Stimulated activated CD8-positive, alpha-beta memory T cell treated with anti-CD3 and anti-CD28 coated beads, Interleukin-15, amount 100 ng/mL, for 48 hours (primary cell): Measurements from ENCODE around the gene CDC14A.

Experiments used
- DNase-seq, 2 donors: peaks; one replicate each; pipeline ENCODE4 v3.0.0-alpha.2; 2020; ENCODE audit warnings: low read depth in 2 of 2

Gene CDC14A

DNA sequence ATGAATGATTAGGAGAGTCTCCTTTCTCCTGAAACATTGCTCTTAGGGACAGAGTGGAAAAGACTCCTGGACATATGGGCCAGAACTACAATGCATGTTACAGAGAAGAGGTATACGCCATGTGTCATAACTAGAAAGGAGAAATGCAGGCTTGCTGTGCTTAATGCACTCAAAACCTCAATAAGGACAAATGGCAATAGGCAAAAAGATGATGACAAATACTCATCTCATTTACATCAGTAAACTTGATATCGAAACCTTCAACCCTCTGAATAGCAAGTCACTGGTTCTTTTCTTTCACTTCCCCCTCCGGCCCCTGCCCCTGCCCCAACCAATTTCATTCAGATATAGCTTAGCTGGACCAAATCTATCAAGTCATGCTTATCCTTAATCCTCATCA lies 183.7 kb downstream of the CDC14A start:
- peak in 1 of 2 donors; percentile 4 for DNase-seq

DNA sequence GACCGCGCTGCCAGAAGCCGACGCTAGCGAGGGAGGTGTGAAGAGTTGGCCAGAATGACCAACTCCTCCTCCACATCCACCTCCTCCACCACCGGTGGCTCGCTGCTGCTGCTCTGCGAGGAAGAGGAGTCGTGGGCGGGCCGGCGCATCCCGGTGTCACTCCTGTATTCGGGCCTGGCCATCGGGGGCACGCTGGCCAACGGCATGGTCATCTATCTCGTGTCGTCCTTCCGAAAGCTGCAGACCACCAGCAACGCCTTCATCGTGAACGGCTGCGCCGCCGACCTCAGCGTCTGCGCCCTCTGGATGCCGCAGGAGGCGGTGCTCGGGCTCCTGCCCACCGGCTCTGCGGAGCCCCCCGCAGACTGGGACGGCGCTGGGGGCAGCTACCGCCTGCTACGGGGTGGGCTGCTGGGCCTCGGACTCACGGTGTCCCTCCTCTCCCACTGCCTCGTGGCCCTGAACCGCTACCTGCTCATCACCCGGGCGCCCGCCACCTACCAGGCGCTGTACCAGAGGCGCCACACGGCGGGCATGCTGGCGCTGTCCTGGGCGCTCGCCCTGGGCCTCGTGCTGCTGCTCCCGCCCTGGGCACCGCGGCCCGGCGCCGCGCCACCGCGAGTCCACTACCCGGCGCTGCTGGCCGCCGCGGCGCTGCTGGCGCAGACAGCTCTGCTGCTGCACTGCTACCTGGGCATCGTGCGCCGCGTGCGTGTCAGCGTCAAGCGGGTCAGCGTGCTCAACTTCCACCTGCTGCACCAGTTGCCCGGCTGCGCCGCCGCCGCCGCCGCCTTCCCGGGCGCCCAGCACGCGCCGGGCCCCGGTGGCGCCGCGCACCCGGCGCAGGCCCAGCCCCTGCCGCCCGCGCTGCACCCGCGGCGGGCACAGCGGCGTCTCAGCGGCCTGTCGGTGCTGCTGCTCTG lies 186.9 kb downstream of the CDC14A start:
- DNase-seq = peak in 1 of 2 donors; percentile 5

DNA sequence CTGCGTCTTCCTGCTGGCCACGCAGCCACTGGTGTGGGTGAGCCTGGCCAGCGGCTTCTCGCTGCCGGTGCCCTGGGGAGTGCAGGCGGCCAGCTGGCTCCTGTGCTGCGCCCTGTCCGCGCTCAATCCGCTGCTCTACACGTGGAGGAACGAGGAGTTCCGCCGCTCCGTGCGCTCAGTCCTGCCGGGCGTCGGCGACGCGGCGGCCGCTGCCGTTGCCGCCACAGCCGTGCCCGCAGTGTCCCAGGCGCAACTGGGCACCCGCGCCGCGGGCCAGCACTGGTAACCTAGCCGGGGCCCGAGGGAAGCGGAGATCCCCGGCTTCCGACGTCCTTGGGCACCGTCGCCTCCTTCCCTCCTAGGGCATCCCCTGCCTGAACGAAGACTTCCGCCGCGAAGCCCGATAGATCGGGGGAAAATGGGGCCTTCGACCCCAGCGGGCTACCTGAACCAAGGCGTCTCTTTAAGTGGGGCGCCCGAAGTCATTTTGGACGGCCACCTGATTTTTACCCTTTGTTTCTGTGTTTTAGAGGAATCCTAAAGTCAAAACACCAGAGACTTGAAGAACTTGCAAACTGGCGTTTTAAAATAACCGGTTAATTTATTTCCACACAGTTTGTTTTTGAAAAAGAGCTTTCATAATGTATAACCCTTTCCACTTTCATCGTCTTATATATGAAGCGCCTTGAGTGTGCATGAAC lies 187.7 kb downstream of the CDC14A start:
- DNase-seq = peak in 1 of 2 donors; percentile 4

DNA sequence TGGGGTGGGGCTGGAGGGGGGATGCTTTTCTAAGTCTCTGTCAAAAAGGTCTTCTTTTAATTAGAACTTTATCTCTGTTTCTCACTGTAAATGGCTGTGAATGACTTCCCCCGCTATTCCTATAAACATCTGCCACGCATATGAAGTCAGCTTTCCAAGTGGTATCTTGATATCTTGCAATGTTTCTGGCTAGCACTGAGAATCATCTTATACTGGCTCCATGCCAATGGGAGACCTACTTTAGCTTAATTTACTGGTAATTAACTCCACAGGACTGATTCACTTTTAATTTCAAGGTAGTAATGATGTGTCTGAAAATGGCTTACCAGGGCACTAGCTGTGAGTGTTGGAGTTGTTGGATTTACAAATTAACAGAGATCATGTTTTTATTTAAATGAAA lies 190.0 kb downstream of the CDC14A start:
- no peak for DNase-seq

GRCh38 chr1:100543640-100544039 lies 191.3 kb downstream of the CDC14A start:
- DNase-seq = peak in 1 of 2 donors; percentile 8

GRCh38 chr1:100544791-100545190 lies 192.5 kb downstream of the CDC14A start:
- no peak for DNase-seq

DNA sequence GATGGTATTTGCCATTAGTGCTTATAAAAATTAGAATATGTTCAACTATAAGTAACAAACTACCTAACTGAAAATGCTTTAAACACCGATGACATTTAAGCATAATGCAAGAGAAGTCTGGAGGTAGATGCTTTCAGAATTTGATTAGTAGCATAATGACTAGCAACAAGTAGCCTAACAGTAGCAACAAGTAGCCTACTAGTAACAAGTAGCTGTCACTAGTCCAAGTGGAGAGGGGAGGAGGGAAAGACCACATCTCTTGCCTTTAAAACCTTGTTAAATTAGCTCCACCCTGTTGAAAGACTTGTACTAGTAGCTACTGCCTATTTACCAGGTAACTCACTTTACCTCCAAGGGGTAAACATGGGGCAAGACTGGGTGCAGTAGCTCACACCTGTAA lies 193.5 kb downstream of the CDC14A start:
- DNase-seq = no peak

DNA sequence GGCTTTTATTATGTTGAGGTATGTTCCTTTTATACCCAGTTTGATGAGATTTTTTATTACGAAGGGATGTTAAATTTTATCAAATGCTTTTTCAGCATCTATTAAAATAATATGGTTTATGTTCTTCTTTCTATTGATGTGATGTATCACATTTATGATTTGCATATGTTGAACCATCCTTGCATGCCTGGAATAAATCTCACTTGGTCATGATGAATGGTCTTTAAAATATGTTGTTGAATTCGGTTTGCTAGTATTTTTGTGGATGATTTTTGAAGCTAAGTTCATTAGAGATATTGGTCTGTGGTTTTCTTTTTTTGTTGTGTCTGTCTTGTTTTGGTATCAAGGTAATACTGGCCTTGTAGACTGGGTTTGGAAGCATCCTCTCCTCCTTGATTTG lies 199.7 kb downstream of the CDC14A start:
- no peak for DNase-seq

GRCh38 chr1:100552922-100553321 lies 200.6 kb downstream of the CDC14A start:
- DNase-seq = no peak

- DNase-seq = no peak
These were observed 203.9 kb downstream of the CDC14A start for GRCh38 chr1:100556181-100556580.

GRCh38 chr1:100556925-100557605 lies 204.8 kb downstream of the CDC14A start:
- DNase-seq = no peak

DNA sequence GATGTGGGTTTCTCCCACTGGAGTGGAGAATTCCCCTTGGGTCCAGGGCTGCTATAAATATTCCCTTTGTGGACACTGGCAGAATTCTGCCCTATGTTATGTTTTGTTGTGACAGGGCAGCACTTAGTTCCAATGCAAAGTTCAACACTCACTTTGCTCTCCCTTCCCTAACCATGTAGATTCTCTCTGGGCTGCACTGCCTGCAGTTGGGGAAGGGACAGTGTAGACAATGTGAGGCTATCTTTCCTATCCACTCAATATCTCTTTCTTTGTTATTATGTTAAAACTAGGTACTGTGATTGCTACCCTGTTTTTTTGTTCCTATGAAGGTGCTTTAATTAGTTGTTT lies 205.3 kb downstream of the CDC14A start:
- no peak for DNase-seq

GRCh38 chr1:100565533-100565932 lies 213.2 kb downstream of the CDC14A start:
- DNase-seq = no peak

- no peak for DNase-seq
These were observed 213.8 kb downstream of the CDC14A start for GRCh38 chr1:100565937-100566699.

DNA sequence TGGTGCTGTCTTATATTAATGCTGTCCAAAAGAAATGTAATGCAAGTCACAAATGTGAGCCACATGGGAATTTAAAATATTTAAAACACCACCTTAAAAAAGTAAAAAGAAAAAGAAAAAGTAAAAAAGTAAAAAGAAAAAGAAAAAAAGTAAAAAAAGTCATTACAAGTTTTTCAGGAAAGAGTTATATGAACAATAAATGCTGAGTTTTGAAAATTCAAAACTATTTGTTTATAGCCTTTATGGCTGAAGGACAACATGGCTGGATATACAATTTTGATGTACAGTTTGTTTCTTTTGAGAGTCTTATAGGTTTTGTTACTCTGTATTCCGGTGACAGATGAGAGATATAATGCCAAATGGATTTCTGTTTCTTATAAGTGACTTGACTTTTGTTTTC lies 214.8 kb downstream of the CDC14A start:
- DNase-seq = no peak
